HG03066 (cell line): ENCODE results near the gene LLGL2.
"Not testable (repeated sequence)": the region's sequence is repeated elsewhere in the genome, so short reads cannot be mapped to it uniquely, and the experiment has no call there.

Source experiments
- ATAC-seq: cut with Tn5 transposase; IDR thresholded peaks from one replicate; pipeline ENCODE4 v1.9.1; 2021; ENCODE audit warnings: low read depth; ENCODE audit not compliant: unreplicated experiment

The LLGL2 gene

GRCh38 chr17:75588596-75589011 lies 63.1 kb downstream of the LLGL2 start:
- no peak for ATAC-seq

GRCh38 chr17:75589012-75589918 lies 63.8 kb downstream of the LLGL2 start:
- ATAC-seq = no peak

- no peak for ATAC-seq
Measured at GRCh38 chr17:75589919-75590303, 64.4 kb downstream of the LLGL2 start.

GRCh38 chr17:75590314-75590761 lies 64.8 kb downstream of the LLGL2 start:
- no peak for ATAC-seq

- ATAC-seq = no peak
Measured at GRCh38 chr17:75590849-75591721, 65.6 kb downstream of the LLGL2 start.

GRCh38 chr17:75591722-75592302 lies 66.3 kb downstream of the LLGL2 start:
- no peak for ATAC-seq

- no peak for ATAC-seq
Measured at GRCh38 chr17:75592348-75593020, 67.0 kb downstream of the LLGL2 start.

GRCh38 chr17:75593430-75593829 lies 67.9 kb downstream of the LLGL2 start:
- ATAC-seq = not testable (repeated sequence)

GRCh38 chr17:75594499-75595283 lies 69.2 kb downstream of the LLGL2 start:
- no peak for ATAC-seq

- no peak for ATAC-seq
Measured at GRCh38 chr17:75595284-75595919, 69.9 kb downstream of the LLGL2 start.

- ATAC-seq = no peak
Measured at GRCh38 chr17:75595920-75596313, 70.4 kb downstream of the LLGL2 start.

GRCh38 chr17:75596320-75597087 lies 71.0 kb downstream of the LLGL2 start:
- no peak for ATAC-seq

GRCh38 chr17:75601057-75601987 lies 75.8 kb downstream of the LLGL2 start:
- no peak for ATAC-seq

GRCh38 chr17:75602644-75603043 lies 77.1 kb downstream of the LLGL2 start:
- ATAC-seq = no peak

- ATAC-seq = no peak
Measured at GRCh38 chr17:75603123-75603522, 77.6 kb downstream of the LLGL2 start.

GRCh38 chr17:75604034-75604695 lies 78.7 kb downstream of the LLGL2 start:
- no peak for ATAC-seq

GRCh38 chr17:75605790-75606189 lies 80.3 kb downstream of the LLGL2 start:
- ATAC-seq = no peak
